Uterus (tissue), 4 donors: Measurements from ENCODE around the gene COPS9. TPM values are rescaled to one million over a fixed set of nuclear protein-coding genes. Genes with fewer than 3 reads are reported as not detected.
A peak's percentile ranks its signal among the peaks of the same experiment; 100 is the strongest.

Source experiments
- DNase-seq, 2 donors: peaks; one replicate each; pipeline ENCODE4 v3.0.0-alpha.2; 2019 to 2020
- H3K27ac ChIP-seq, 2 donors: fragments of 200-600 bp; sonication (generic); 1 replicate in 1 of 2; 2 replicates in 1 of 2; pipeline ENCODE4 v1.5.1; 2016 to 2018
- H3K27me3 ChIP-seq, 2 donors: fragments of 200-600 bp; sonication (generic); one replicate each; pipeline ENCODE4 v1.5.1; 2018 to 2019; ENCODE audit warnings: control low read depth in 1 of 2
- H3K36me3 ChIP-seq, 2 donors: fragments of 200-600 bp; sonication (generic); one replicate each; pipeline ENCODE4 v1.5.1; 2019; ENCODE audit warnings: control low read depth in 1 of 2
- H3K4me1 ChIP-seq, 2 donors: fragments of 200-600 bp; sonication (generic); one replicate each; pipeline ENCODE4 v1.5.1; 2018 to 2019; ENCODE audit warnings: control low read depth in 1 of 2
- H3K4me3 ChIP-seq, 2 donors: fragments of 200-600 bp; sonication (generic); 1 replicate in 1 of 2; 2 replicates in 1 of 2; pipeline ENCODE4 v1.5.1; 2018 to 2019; ENCODE audit warnings: mild to moderate bottlenecking in 1 of 2
- H3K9me3 ChIP-seq, 2 donors: fragments of 200-600 bp; sonication (generic); one replicate each; pipeline ENCODE4 v1.5.1; 2019; ENCODE audit warnings: control low read depth in 1 of 2
- CTCF ChIP-seq, 4 experiments: fragments of 200-600 bp in 2 of 4; fragments of 450-650 bp in 2 of 4; sonication (generic) in 2 of 4; IDR thresholded peaks; one replicate each; pipeline ENCODE4 v1.5.1; 2016 to 2019; ENCODE audit warnings: antibody characterized with exemption in 4 of 4, mild to moderate bottlenecking in 2 of 4, moderate library complexity in 1 of 4
- POLR2A ChIP-seq, 2 donors: fragments of 450-650 bp; IDR thresholded peaks; one replicate each; pipeline ENCODE4 v1.6.1; 2016; ENCODE audit warnings: antibody characterized with exemption in 2 of 2, mild to moderate bottlenecking in 1 of 2, moderate library complexity in 1 of 2
- intact Hi-C: fragments of 100-400 bp; cut with DNase I; formaldehyde crosslinking; loops from one replicate; pipeline ENCODE4 v1.15.1; 2023; ENCODE audit warnings: low total_unique reads
- total RNA-seq, 4 donors: library from RNA; depleted of rRNA in 3 of 4; stranded (reverse); fragments of >200 nt in 3 of 4; gene quantifications; one replicate each; pipeline versions ENCODE4 v1.1.0 to v1.2.4, GENCODE V29; 2014 to 2023
- donor health status: DM: yes; HTN: yes; CAD: no.

The COPS9 gene
- total RNA-seq, 4 donors from 2014 or later, result 14.1 to 189 (median 98.0) TPM

- H3K4me3 ChIP-seq, result no peak overlapping the region
- TF ChIP-seq POLR2A (IDR thresholded peaks at IDR 0.05) (no peak), CTCF (IDR thresholded peaks at IDR 0.05) (no peak)
- no peaks in the 10 kb centered on the region for H3K36me3 ChIP-seq
- intact Hi-C loops, result loop anchor here (10.0 kb wide), 2 partner anchors 76 to 1106 kb away; no protein-coding TSS in a partner anchor
- H3K4me1 ChIP-seq, result peaks cover 0 to 4% of the 10 kb centered on the region in 2 donors
- no peak overlapping the region for H3K27ac ChIP-seq
- no peaks in the 10 kb centered on the region for H3K27me3 ChIP-seq
- DNase-seq, result no peak
- H3K9me3 ChIP-seq, result no peaks in the 10 kb centered on the region
These were observed 4.8 kb upstream of the COPS9 start for GRCh38 chr2:240140920-240141319.

- DNase-seq, result no peak
- Histone ChIP-seq H3K27me3 (no peaks in the 10 kb centered on the region), H3K36me3 (no peaks in the 10 kb centered on the region), H3K4me3 (no peak within 1 kb of the TSS), H3K4me1 (peaks cover 0 to 5% of the 10 kb centered on the region in 2 donors), H3K9me3 (no peaks in the 10 kb centered on the region), H3K27ac (no peak within 1 kb of the TSS)
- intact Hi-C loops, result loop anchor here (10.0 kb wide), 2 partner anchors 76 to 1106 kb away; no protein-coding TSS in a partner anchor
- TF ChIP-seq CTCF (IDR thresholded peaks at IDR 0.05) (no peak), POLR2A (IDR thresholded peaks at IDR 0.05) (no peak)
These were observed 4.4 kb upstream of the COPS9 start, which contains the start of gene OTOS for GRCh38 chr2:240140511-240140910. Gene OTOS, minus strand, starts transcription at chr2:240140658. Its CDS starts 332 bp downstream, at chr2:240140326.

DNA sequence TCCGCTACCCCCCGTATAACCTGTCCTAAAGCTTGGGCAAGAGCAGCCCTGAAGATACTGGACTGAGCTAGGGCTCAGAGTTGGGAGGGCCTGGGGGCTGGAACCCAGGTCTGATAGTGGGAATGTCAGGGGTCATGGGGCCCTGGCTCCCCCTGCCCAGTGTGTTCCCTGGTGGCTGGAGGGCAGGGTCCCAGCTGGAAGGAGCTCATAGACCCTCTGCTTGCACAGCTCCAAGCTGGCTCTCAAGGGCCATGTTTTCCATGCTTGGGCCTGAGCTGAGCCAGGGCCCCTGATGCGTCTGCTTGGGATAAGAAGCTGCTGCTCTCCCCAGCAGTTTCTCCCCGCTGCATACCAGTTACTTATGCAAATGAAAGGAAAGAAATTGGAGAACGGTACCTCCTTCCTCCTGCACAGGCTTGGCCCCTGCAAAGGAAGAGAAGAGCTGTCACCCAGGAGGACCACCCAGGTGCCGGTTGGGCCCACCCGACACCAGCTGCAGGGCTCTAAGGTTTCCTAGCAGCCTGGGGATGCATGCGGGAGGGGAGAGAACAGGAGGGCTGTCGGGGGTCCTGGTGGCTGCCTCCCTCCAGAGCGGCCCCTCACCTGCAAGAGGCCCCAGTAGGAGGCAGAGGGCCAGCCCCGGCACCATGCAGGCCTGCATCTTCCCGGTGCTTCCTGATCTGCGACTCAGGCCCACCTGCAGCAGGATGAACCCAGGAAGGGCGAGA is 3.7 kb upstream of the COPS9 start:
- Histone ChIP-seq H3K9me3 (no peaks in the 10 kb centered on the region), H3K36me3 (no peaks in the 10 kb centered on the region), H3K4me1 (peaks cover 0 to 12% of the 10 kb centered on the region in 2 donors), H3K4me3 (no peak overlapping the region), H3K27me3 (no peaks in the 10 kb centered on the region), H3K27ac (no peak overlapping the region)
- DNase-seq, result no peak
- intact Hi-C loops, result loop anchor here (10.0 kb wide), 2 partner anchors 75 to 1105 kb away; no protein-coding TSS in a partner anchor
- TF ChIP-seq POLR2A (IDR thresholded peaks at IDR 0.05) (no peak), CTCF (IDR thresholded peaks at IDR 0.05) (no peak)

- Histone ChIP-seq H3K4me3 (no peak overlapping the region), H3K27me3 (no peaks in the 10 kb centered on the region), H3K27ac (no peak overlapping the region), H3K4me1 (peaks cover 0 to 16% of the 10 kb centered on the region in 2 donors), H3K9me3 (no peaks in the 10 kb centered on the region), H3K36me3 (no peaks in the 10 kb centered on the region)
- peak in 1 of 2 donors; percentile 9 for DNase-seq
- intact Hi-C loops, result no loop called here
- TF ChIP-seq CTCF (IDR thresholded peaks at IDR 0.05) (no peak), POLR2A (IDR thresholded peaks at IDR 0.05) (no peak)
These were observed 2.9 kb upstream of the COPS9 start for GRCh38 chr2:240139011-240139441.

DNA sequence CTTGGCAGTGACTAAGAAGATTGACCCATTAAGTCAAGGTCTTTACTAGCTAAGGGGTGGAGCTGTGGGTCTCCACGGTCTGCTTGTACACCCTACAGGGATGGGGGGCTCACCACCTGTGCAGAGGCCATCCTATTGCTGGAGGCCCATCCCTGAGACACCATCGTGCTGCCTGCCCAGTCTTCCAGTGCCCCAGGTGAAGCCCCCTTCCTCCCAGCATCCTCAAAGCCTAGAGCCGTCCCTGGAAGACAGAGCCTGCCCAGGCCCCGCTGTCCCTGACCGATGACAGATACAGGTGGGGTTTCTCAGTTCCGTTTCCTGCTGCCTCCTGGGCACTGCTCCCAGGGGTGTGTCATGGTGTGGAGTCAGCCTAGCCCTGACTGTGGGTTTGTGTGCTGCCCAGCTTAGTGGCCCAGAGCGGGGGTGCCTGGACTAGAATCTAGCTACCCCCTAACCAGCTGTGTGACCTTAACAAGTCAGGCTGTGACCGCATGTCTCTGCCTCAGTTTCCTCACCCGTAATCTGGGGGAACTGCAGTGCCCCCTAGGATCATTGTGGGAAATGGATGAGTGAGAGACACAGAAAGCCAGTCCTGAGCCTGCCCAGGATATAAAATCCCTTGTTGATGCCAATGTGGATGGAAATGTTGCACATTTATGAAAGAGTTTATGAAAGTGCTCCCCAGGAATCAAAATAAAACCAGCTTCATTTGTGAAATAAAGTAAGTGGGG is 2.3 kb upstream of the COPS9 start:
- intact Hi-C loops, result no loop called here
- DNase-seq, result peak in 1 of 2 donors; percentile 10
- H3K36me3 ChIP-seq, result no peaks in the 10 kb centered on the region

More for the DNA sequence above, 2.3 kb upstream of the COPS9 start:
- Histone ChIP-seq H3K9me3 (no peaks in the 10 kb centered on the region), H3K4me1 (peaks cover 0 to 12% of the 10 kb centered on the region in 2 donors), H3K27me3 (no peaks in the 10 kb centered on the region), H3K4me3 (no peak overlapping the region), H3K27ac (no peak overlapping the region)
- TF ChIP-seq POLR2A (IDR thresholded peaks at IDR 0.05) (no peak), CTCF (IDR thresholded peaks at IDR 0.05) (no peak)
